HG02571 (cell line): ENCODE measurements around the gene HSPA1L.
"Not testable (repeated sequence)": the region's sequence is repeated elsewhere in the genome, so short reads cannot be mapped to it uniquely, and the experiment has no call there.

Experiments
- ATAC-seq: cut with Tn5 transposase; IDR thresholded peaks from one replicate; pipeline ENCODE4 v1.9.1; 2021; ENCODE audit warnings: mild to moderate bottlenecking, moderate library complexity; ENCODE audit not compliant: unreplicated experiment

HSPA1L gene

GRCh38 chr6:31815025-31815838, at the start of gene HSPA1L, which contains the start of gene HSPA1A:
TSS of gene HSPA1L (minus strand) at chr6:31815283. CDS start at chr6:31811972, 3,311 bp downstream.
TSS of gene HSPA1A (plus strand) at chr6:31815543. CDS start at chr6:31815757, 214 bp downstream.
- no peak for ATAC-seq

- ATAC-seq: no peak
These were observed 49.7 kb upstream of the HSPA1L start for GRCh38 chr6:31864818-31865204.

- not testable (repeated sequence) for ATAC-seq
These were observed 49.1 kb upstream of the HSPA1L start for GRCh38 chr6:31864123-31864562.

- peak; percentile 92 for ATAC-seq
These were observed 47.5 kb upstream of the HSPA1L start, which contains the start of gene NEU1 for GRCh38 chr6:31862344-31863235. TSS of gene NEU1 (minus strand) at chr6:31862821. CDS start at chr6:31862776, 45 bp downstream.

- ATAC-seq: no peak
These were observed 46.8 kb upstream of the HSPA1L start for GRCh38 chr6:31861919-31862343.

GRCh38 chr6:31861150-31861549, 46.1 kb upstream of the HSPA1L start:
- no peak for ATAC-seq

- ATAC-seq: no peak
These were observed 45.3 kb upstream of the HSPA1L start for GRCh38 chr6:31860349-31860748.

GRCh38 chr6:31859923-31860322, 44.8 kb upstream of the HSPA1L start:
- ATAC-seq: no peak

- no peak for ATAC-seq
These were observed 43.6 kb upstream of the HSPA1L start for GRCh38 chr6:31858707-31859106.

- not testable (repeated sequence) for ATAC-seq
These were observed 42.7 kb upstream of the HSPA1L start for GRCh38 chr6:31857774-31858173.

GRCh38 chr6:31851980-31852718, 37.1 kb upstream of the HSPA1L start:
- not testable (repeated sequence) for ATAC-seq

GRCh38 chr6:31851485-31851832, 36.4 kb upstream of the HSPA1L start:
- no peak for ATAC-seq

- no peak for ATAC-seq
These were observed 35.8 kb upstream of the HSPA1L start for GRCh38 chr6:31850765-31851484.

- ATAC-seq: no peak
These were observed 32.3 kb upstream of the HSPA1L start for GRCh38 chr6:31847276-31847978.

GRCh38 chr6:31844507-31844906, 29.4 kb upstream of the HSPA1L start:
- no peak for ATAC-seq

GRCh38 chr6:31842053-31842452, 27.0 kb upstream of the HSPA1L start:
- no peak for ATAC-seq

- not testable (repeated sequence) for ATAC-seq
These were observed 24.7 kb upstream of the HSPA1L start for GRCh38 chr6:31839779-31840126.

GRCh38 chr6:31838968-31839367, 23.9 kb upstream of the HSPA1L start:
- ATAC-seq: no peak

- ATAC-seq: not testable (repeated sequence)
These were observed 23.1 kb upstream of the HSPA1L start for GRCh38 chr6:31838114-31838553.
